Prostate gland (tissue), 2 donors: ENCODE results near the gene IPCEF1. TPM values are rescaled to one million over a fixed set of nuclear protein-coding genes. Genes with fewer than 3 reads are reported as not detected.
"Not testable (repeated sequence)": the region's sequence is repeated elsewhere in the genome, so short reads cannot be mapped to it uniquely, and the experiment has no call there.

Experiments
- DNase-seq: peaks from one replicate; pipeline ENCODE4 v3.0.0-alpha.2; 2019; ENCODE audit warnings: low spot score
- H3K27ac ChIP-seq, 2 donors: fragments of 200-600 bp; sonication (generic); 2 replicates each; pipeline ENCODE4 v1.5.1; 2017 to 2019
- H3K27me3 ChIP-seq: fragments of 200-600 bp; sonication (generic); replicated peaks from 2 replicates; pipeline ENCODE4 v1.5.1; 2019; ENCODE audit not compliant: insufficient read depth
- H3K36me3 ChIP-seq, 2 donors: fragments of 200-600 bp; sonication (generic); 1 replicate in 1 of 2; 2 replicates in 1 of 2; pipeline versions ENCODE4 v1.5.1 to v1.8.1; 2017 to 2019
- H3K4me1 ChIP-seq: fragments of 200-600 bp; sonication (generic); replicated peaks from 2 replicates; pipeline ENCODE4 v1.5.1; 2019
- H3K4me3 ChIP-seq, 2 donors: fragments of 200-600 bp; sonication (generic); 2 replicates each; pipeline ENCODE4 v1.5.1; 2017 to 2019
- H3K9me3 ChIP-seq: fragments of 200-600 bp; sonication (generic); 2 replicates; pipeline ENCODE4 v1.5.1; 2017
- CTCF ChIP-seq, 4 experiments: fragments of 200-600 bp in 2 of 4; fragments of 450-650 bp in 2 of 4; sonication (generic) in 2 of 4; IDR thresholded peaks; 1 replicate in 3 of 4; 2 replicates in 1 of 4; pipeline ENCODE4 v1.5.1; 2016 to 2019; ENCODE audit warnings: antibody characterized with exemption in 4 of 4, mild to moderate bottlenecking in 2 of 4, moderate library complexity in 2 of 4
- POLR2A ChIP-seq: fragments of 450-650 bp; IDR thresholded peaks from one replicate; pipeline ENCODE4 v1.6.1; 2016; ENCODE audit warnings: antibody characterized with exemption, mild to moderate bottlenecking
- POLR2AphosphoS5 ChIP-seq: sonication (generic); formaldehyde crosslinking; IDR thresholded peaks from one replicate; pipeline ENCODE4 v1.6.1; 2017; ENCODE audit warnings: antibody characterized with exemption
- WGBS: methylation state at CpG from one replicate; pipeline ENCODE4 v1.1.5; 2018; 5-methylcytosine and 5-hydroxymethylcytosine counted together
- intact Hi-C: fragments of 100-400 bp; cut with DNase I; formaldehyde crosslinking; loops from one replicate; pipeline ENCODE4 v1.14.2; 2022
- total RNA-seq, 2 donors: library from RNA; depleted of rRNA; stranded (reverse); fragments of >200 nt; gene quantifications; one replicate each; pipeline ENCODE4 v1.1.0, GENCODE V29; 2016

IPCEF1 gene
- total RNA-seq, 2 donors from 2014 or later = 1.0 to 6.1 TPM

GRCh38 chr6:154341871-154342270 lies 14.7 kb downstream of the IPCEF1 start:
- no peaks in the 10 kb centered on the region for H3K4me1 ChIP-seq
- no peaks in the 10 kb centered on the region for H3K9me3 ChIP-seq
- TF ChIP-seq CTCF (IDR thresholded peaks at IDR 0.05) (no peak), POLR2AphosphoS5 (no peak), POLR2A (no peak)
- 68% methylated on average over 5 of the region's 5 CpGs for WGBS
- H3K27me3 ChIP-seq = no peaks in the 10 kb centered on the region
- no peak overlapping the region for H3K27ac ChIP-seq
- intact Hi-C loops = no loop called here
- no peak overlapping the region for H3K4me3 ChIP-seq
- no peak for DNase-seq
- no peaks in the 10 kb centered on the region for H3K36me3 ChIP-seq

- H3K9me3 ChIP-seq = no peaks in the 10 kb centered on the region
- no peak for TF ChIP-seq POLR2A
- WGBS = 62% methylated on average over 4 of the region's 4 CpGs
- H3K36me3 ChIP-seq = no peaks in the 10 kb centered on the region
- no peaks in the 10 kb centered on the region for H3K27me3 ChIP-seq
- intact Hi-C loops = no loop called here
- H3K4me3 ChIP-seq = no peak overlapping the region
- DNase-seq = no peak
- H3K27ac ChIP-seq = no peak overlapping the region
- H3K4me1 ChIP-seq = no peaks in the 10 kb centered on the region
These were observed 15.3 kb downstream of the IPCEF1 start for GRCh38 chr6:154341336-154341735.

GRCh38 chr6:154337406-154338005 lies 19.1 kb downstream of the IPCEF1 start:
- Histone ChIP-seq H3K4me3 (no peak overlapping the region), H3K4me1 (no peaks in the 10 kb centered on the region), H3K9me3 (no peaks in the 10 kb centered on the region), H3K27ac (no peak overlapping the region), H3K27me3 (no peaks in the 10 kb centered on the region), H3K36me3 (no peaks in the 10 kb centered on the region)
- DNase-seq = no peak
- WGBS = 83% methylated on average over 4 of the region's 4 CpGs
- intact Hi-C loops = no loop called here
- TF ChIP-seq CTCF (IDR thresholded peaks at IDR 0.05) (no peak), POLR2A (no peak), POLR2AphosphoS5 (no peak)

GRCh38 chr6:154334147-154334546 lies 22.5 kb downstream of the IPCEF1 start:
- H3K4me1 ChIP-seq, H3K36me3 ChIP-seq, intact Hi-C loops, H3K27ac ChIP-seq, H3K9me3 ChIP-seq, DNase-seq, H3K27me3 ChIP-seq, H3K4me3 ChIP-seq: not testable (repeated sequence)
- 94% methylated on average over 1 of the region's 1 CpG for WGBS

GRCh38 chr6:154331750-154332149 lies 24.9 kb downstream of the IPCEF1 start:
- intact Hi-C loops = no loop called here
- no peak for DNase-seq
- no peaks in the 10 kb centered on the region for H3K4me1 ChIP-seq
- no peaks in the 10 kb centered on the region for H3K27me3 ChIP-seq
- no peak overlapping the region for H3K4me3 ChIP-seq
- 94% methylated on average over 2 of the region's 2 CpGs for WGBS
- H3K27ac ChIP-seq = no peak overlapping the region
- no peak for TF ChIP-seq POLR2A
- TF ChIP-seq CTCF (IDR thresholded peaks at IDR 0.05) = no peak
- no peak for TF ChIP-seq POLR2AphosphoS5
- no peaks in the 10 kb centered on the region for H3K36me3 ChIP-seq
- H3K9me3 ChIP-seq = no peaks in the 10 kb centered on the region

- Histone ChIP-seq H3K4me3 (no peak overlapping the region), H3K27me3 (no peaks in the 10 kb centered on the region), H3K27ac (no peak overlapping the region), H3K9me3 (no peaks in the 10 kb centered on the region), H3K36me3 (no peaks in the 10 kb centered on the region), H3K4me1 (no peaks in the 10 kb centered on the region)
- intact Hi-C loops = no loop called here
- no peak for DNase-seq
- no peak for TF ChIP-seq POLR2A
- no peak for TF ChIP-seq POLR2AphosphoS5
- TF ChIP-seq CTCF (IDR thresholded peaks at IDR 0.05) = no peak
- WGBS = 69% methylated on average over 10 of the region's 10 CpGs
These were observed 27.0 kb downstream of the IPCEF1 start for GRCh38 chr6:154329350-154330170.

GRCh38 chr6:154327313-154327712 lies 29.3 kb downstream of the IPCEF1 start:
- intact Hi-C loops, H3K27me3 ChIP-seq, H3K9me3 ChIP-seq, H3K27ac ChIP-seq, H3K4me3 ChIP-seq, DNase-seq, H3K4me1 ChIP-seq, H3K36me3 ChIP-seq: not testable (repeated sequence)
- WGBS = 88% methylated on average over 1 of the region's 1 CpG
